Fibroblast of lung (primary cell): ENCODE measurements around the gene GSE1. TPM values are rescaled to one million over a fixed set of nuclear protein-coding genes. Genes with fewer than 3 reads are reported as not detected.

Experiments used
- DNase-seq, 2 donors: peaks; one replicate each; pipeline versions ENCODE4 v3.0.0 to v3.0.0-alpha.2; 2010; ENCODE audit warnings: low read depth in 2 of 2
- H2AFZ ChIP-seq: 2 replicates; pipeline ENCODE4 v1.5.1; 2012; ENCODE audit warnings: low read length, control low read depth, inconsistent platforms
- H3K27ac ChIP-seq: 2 replicates; pipeline ENCODE4 v1.5.1; 2011; ENCODE audit warnings: low read length, control low read depth; ENCODE audit not compliant: insufficient read depth
- H3K27me3 ChIP-seq: 2 replicates; pipeline ENCODE4 v1.5.1; 2011; ENCODE audit warnings: mild to moderate bottlenecking, low read length; ENCODE audit not compliant: control insufficient read depth, insufficient read depth
- H3K36me3 ChIP-seq: 2 replicates; pipeline ENCODE4 v1.5.1; 2011; ENCODE audit warnings: low read length; ENCODE audit not compliant: control insufficient read depth, insufficient read depth
- H3K4me1 ChIP-seq: 2 replicates; pipeline ENCODE4 v1.5.1; 2011; ENCODE audit warnings: low read length; ENCODE audit not compliant: control insufficient read depth, insufficient read depth; ENCODE audit errors: extremely low read depth
- H3K4me2 ChIP-seq: 2 replicates; pipeline ENCODE4 v1.5.1; 2011; ENCODE audit warnings: low read length, control low read depth; ENCODE audit not compliant: insufficient read depth; ENCODE audit errors: extremely low read depth
- H3K4me3 ChIP-seq, 4 experiments: fragments of 200-600 bp in 1 of 4; sonication (generic) in 1 of 4; replicated peaks in 1 of 4; 2 replicates each; pipeline ENCODE4 v1.5.1; 2011 to 2016; ENCODE audit warnings: low read length in 4 of 4, low read depth in 3 of 4, mild to moderate bottlenecking in 3 of 4, control low read depth in 2 of 4, inconsistent platforms in 1 of 4, mixed read lengths in 1 of 4; ENCODE audit not compliant: insufficient read depth in 1 of 4; ENCODE audit errors: control extremely low read depth in 1 of 4
- H3K79me2 ChIP-seq: 2 replicates; pipeline ENCODE4 v1.5.1; 2012; ENCODE audit warnings: mild to moderate bottlenecking, low read length, inconsistent platforms; ENCODE audit not compliant: control insufficient read depth, insufficient read depth
- H3K9ac ChIP-seq: 2 replicates; pipeline ENCODE4 v1.5.1; 2011; ENCODE audit warnings: mild to moderate bottlenecking, low read length, control low read depth; ENCODE audit not compliant: insufficient read depth
- H3K9me3 ChIP-seq: 2 replicates; pipeline ENCODE4 v1.5.1; 2012; ENCODE audit warnings: low read depth, low read length; ENCODE audit not compliant: control insufficient read depth, insufficient read depth
- H4K20me1 ChIP-seq: 2 replicates; pipeline ENCODE4 v1.5.1; 2011; ENCODE audit warnings: low read length; ENCODE audit not compliant: control insufficient read depth, insufficient read depth; ENCODE audit errors: extremely low read depth
- EZH2 ChIP-seq: IDR thresholded peaks from 2 replicates; pipeline ENCODE4 v1.5.1; 2012; ENCODE audit warnings: low read length, control low read depth, mild to moderate bottlenecking; ENCODE audit errors: missing control alignments
- polyA plus RNA-seq, 2 donors: library from polyadenylated mRNA; depleted of rRNA in 1 of 2; stranded (reverse) in 1 of 2; unstranded in 1 of 2; fragments of >200 nt; gene quantifications; 2 replicates each; pipeline ENCODE4 v1.2.1, GENCODE V29; 2011 to 2012; ENCODE audit warnings: missing spikeins in 1 of 2
- total RNA-seq: library from RNA; depleted of rRNA; stranded (reverse); fragments of >200 nt; gene quantifications from 2 replicates; pipeline ENCODE4 v1.2.1, GENCODE V29; 2014
- TF ChIP-seq, protein P1 (sequence below), 2 donors: IDR thresholded peaks in 1 of 2; conservative IDR thresholded peaks in 1 of 2; 1 replicate in 1 of 2; 2 replicates in 1 of 2; pipeline ENCODE4 v1.5.1; 2011 to 2012; ENCODE audit warnings: low read length in 2 of 2, control low read depth in 1 of 2, inconsistent platforms in 1 of 2, low read depth in 1 of 2, mild to moderate bottlenecking in 1 of 2

GSE1 gene
- total and polyA plus RNA-seq, 2 donors (not counting 1 experiment from before 2014, with no cell fraction given): 11.0 to 35.7 TPM

DNA sequence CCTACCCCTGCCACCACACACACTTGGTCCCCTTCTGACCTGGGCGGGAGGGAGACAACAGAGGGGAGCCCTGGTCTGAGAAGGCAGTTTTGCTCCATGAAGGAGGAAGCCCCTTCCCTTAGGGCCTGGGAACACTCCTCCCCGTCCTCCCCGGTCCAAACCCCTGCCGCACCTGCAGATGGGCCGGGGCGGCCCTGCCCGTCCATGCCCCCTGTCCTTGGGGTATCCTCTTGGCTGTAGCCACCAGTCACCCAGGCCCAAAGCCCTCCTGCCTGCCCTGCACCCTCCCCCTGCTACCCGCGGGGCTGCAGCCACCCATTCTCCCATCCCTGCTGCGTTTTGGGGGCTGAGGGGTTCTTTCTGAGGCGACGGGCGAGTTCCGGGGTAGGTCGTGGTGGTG, 33.9 kb downstream of the GSE1 start:
- no peaks in the 10 kb centered on the region for H3K4me1 ChIP-seq
- H3K27ac ChIP-seq: no peak overlapping the region
- H3K36me3 ChIP-seq: no peaks in the 10 kb centered on the region
- DNase-seq: no peak
- H3K9ac ChIP-seq: no peak overlapping the region
- TF ChIP-seq, protein P1, sequence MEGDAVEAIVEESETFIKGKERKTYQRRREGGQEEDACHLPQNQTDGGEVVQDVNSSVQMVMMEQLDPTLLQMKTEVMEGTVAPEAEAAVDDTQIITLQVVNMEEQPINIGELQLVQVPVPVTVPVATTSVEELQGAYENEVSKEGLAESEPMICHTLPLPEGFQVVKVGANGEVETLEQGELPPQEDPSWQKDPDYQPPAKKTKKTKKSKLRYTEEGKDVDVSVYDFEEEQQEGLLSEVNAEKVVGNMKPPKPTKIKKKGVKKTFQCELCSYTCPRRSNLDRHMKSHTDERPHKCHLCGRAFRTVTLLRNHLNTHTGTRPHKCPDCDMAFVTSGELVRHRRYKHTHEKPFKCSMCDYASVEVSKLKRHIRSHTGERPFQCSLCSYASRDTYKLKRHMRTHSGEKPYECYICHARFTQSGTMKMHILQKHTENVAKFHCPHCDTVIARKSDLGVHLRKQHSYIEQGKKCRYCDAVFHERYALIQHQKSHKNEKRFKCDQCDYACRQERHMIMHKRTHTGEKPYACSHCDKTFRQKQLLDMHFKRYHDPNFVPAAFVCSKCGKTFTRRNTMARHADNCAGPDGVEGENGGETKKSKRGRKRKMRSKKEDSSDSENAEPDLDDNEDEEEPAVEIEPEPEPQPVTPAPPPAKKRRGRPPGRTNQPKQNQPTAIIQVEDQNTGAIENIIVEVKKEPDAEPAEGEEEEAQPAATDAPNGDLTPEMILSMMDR (conservative IDR thresholded peaks at IDR 0.05 in 1 of 2, IDR thresholded peaks at IDR 0.05 in 1 of 2; ENCODE audit: low read depth in 1 of 2, low read length in 2 of 2): no peak
- TF ChIP-seq EZH2: no peak
- no peaks in the 10 kb centered on the region for H4K20me1 ChIP-seq
- no peaks in the 10 kb centered on the region for H3K27me3 ChIP-seq
- H3K9me3 ChIP-seq: no peaks in the 10 kb centered on the region
- no peaks in the 10 kb centered on the region for H3K79me2 ChIP-seq
- H3K4me2 ChIP-seq: no peak overlapping the region
- H2AFZ ChIP-seq: no peak overlapping the region
- H3K4me3 ChIP-seq: no peak overlapping the region

DNA sequence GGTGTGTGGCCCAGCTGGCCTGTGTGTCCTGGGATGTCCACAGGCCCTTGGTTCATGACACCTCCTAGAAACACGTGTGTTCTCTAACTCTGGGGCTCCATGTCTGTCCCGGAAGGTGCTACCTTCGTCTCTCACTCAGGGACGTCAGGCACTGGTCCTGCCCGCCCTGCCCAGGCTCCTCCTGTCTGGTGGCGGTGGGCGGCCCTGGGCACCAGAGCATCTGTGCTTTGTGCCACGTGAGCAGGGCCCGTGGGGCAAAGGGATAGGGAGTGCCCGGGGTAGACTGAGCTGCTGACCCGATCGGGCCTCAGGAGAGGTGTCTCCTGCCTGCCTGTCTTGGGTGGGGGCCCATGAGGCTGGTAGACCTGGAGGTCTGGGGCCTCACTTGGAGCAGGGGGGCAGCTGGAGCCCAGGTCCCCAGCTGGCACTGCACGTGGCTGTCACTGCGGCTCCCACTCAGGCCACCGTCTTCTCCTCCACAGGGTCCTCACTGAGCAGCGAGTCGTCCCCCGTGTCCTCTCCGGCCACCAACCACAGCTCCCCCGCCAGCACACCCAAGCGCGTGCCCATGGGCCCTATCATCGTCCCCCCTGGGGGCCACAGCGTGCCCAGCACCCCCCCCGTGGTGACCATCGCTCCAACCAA, 35.1 kb downstream of the GSE1 start:
- Histone ChIP-seq H4K20me1 (no peaks in the 10 kb centered on the region), H3K4me3 (no peak overlapping the region), H3K9ac (no peak overlapping the region), H3K4me2 (no peak overlapping the region), H3K79me2 (no peaks in the 10 kb centered on the region), H3K27me3 (no peaks in the 10 kb centered on the region), H3K4me1 (peaks cover 4% of the 10 kb centered on the region), H3K36me3 (peaks cover 1% of the 10 kb centered on the region), H3K9me3 (no peaks in the 10 kb centered on the region), H2AFZ (no peak overlapping the region), H3K27ac (no peak overlapping the region)
- TF ChIP-seq, protein P1 (conservative IDR thresholded peaks at IDR 0.05 in 1 of 2, IDR thresholded peaks at IDR 0.05 in 1 of 2; ENCODE audit: low read depth in 1 of 2, low read length in 2 of 2): no peak
- no peak for TF ChIP-seq EZH2
- DNase-seq: no peak

DNA sequence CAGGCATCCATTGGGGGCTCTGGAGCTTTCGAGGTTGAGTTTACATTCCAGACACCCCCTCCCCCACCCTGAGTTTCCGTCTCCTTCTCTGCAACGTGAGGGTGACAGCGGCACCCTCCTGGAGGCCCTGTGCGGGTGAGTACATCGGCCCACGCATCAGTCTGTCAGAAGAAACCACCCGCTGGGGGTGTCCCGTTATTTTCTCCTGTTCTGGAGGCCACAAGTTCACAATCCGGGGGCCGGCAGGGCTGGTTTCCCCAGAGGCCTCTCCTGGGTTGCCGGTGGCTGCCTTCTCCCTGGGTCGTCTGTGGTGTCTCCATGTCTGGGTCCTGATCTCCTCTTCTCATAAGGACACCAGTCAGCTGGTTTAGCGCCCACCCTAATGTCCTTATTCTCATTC, 35.7 kb downstream of the GSE1 start:
- no peak overlapping the region for H3K4me2 ChIP-seq
- H3K27me3 ChIP-seq: no peaks in the 10 kb centered on the region
- H3K27ac ChIP-seq: no peak overlapping the region
- H3K36me3 ChIP-seq: peaks cover 5% of the 10 kb centered on the region
- no peaks in the 10 kb centered on the region for H3K79me2 ChIP-seq
- peaks cover 10% of the 10 kb centered on the region for H3K4me1 ChIP-seq
- no peak overlapping the region for H2AFZ ChIP-seq
- H4K20me1 ChIP-seq: no peaks in the 10 kb centered on the region
- DNase-seq: no peak
- TF ChIP-seq, protein P1 (conservative IDR thresholded peaks at IDR 0.05 in 1 of 2, IDR thresholded peaks at IDR 0.05 in 1 of 2; ENCODE audit: low read depth in 1 of 2, low read length in 2 of 2): no peak
- no peak for TF ChIP-seq EZH2
- no peak overlapping the region for H3K4me3 ChIP-seq
- no peak overlapping the region for H3K9ac ChIP-seq
- no peaks in the 10 kb centered on the region for H3K9me3 ChIP-seq
